GM12878 (cell line): Measurements from ENCODE around the gene TRPT1.

ENCODE experiments used
- CEBPB ChIP-seq, 2 experiments: fragments of 150-350 bp in 1 of 2; IDR thresholded peaks; 2 replicates each; pipeline ENCODE4 v1.6.1; 2012 to 2014; ENCODE audit warnings: low read depth in 2 of 2, low read length in 2 of 2, borderline replicate concordance in 1 of 2, inconsistent platforms in 1 of 2
- EP300 ChIP-seq, 2 experiments: fragments of 150-350 bp in 1 of 2; IDR thresholded peaks; 2 replicates each; pipeline ENCODE4 v1.6.1; 2011 to 2012; ENCODE audit warnings: low read depth in 2 of 2, low read length in 2 of 2, borderline replicate concordance in 1 of 2, improper control_type of control experiment in 1 of 2, inconsistent platforms in 1 of 2; ENCODE audit not compliant: control insufficient read depth in 1 of 2
- POLR2A ChIP-seq: IDR thresholded peaks from 2 replicates; pipeline ENCODE4 v1.6.1; 2011; ENCODE audit warnings: low read depth, mild to moderate bottlenecking, low read length
- RCOR1 ChIP-seq: conservative IDR thresholded peaks from 2 replicates; pipeline ENCODE4 v1.6.1; 2012; ENCODE audit warnings: low read depth, low read length, improper control_type of control experiment
- ZNF24 ChIP-seq: fragments of 450-650 bp; IDR thresholded peaks from 2 replicates; pipeline ENCODE4 v1.6.1; 2017; ENCODE audit warnings: antibody characterized with exemption, mild to moderate bottlenecking
- TF ChIP-seq, protein P1 (sequence below), 3 experiments: IDR thresholded peaks in 2 of 3; conservative IDR thresholded peaks in 1 of 3; 2 replicates each; pipeline ENCODE4 v1.5.1; 2011; ENCODE audit warnings: low read depth in 3 of 3, low read length in 3 of 3, mild to moderate bottlenecking in 3 of 3, control low read depth in 2 of 3, moderate library complexity in 2 of 3, inconsistent platforms in 1 of 3, mixed read lengths in 1 of 3; ENCODE audit not compliant: control insufficient read depth in 2 of 3, insufficient read depth in 1 of 3; ENCODE audit errors: extremely low read depth in 1 of 3
- TF ChIP-seq, protein P2 (sequence below): IDR thresholded peaks from 2 replicates; pipeline ENCODE4 v1.6.1; 2011; ENCODE audit warnings: low read depth, mild to moderate bottlenecking, low read length, moderate library complexity, borderline replicate concordance; ENCODE audit errors: extremely low read depth
- TF ChIP-seq, protein P3 (sequence below): fragments of 150-350 bp; IDR thresholded peaks from 2 replicates; pipeline ENCODE4 v1.6.1; 2016; ENCODE audit warnings: low read depth, low read length

DNA sequence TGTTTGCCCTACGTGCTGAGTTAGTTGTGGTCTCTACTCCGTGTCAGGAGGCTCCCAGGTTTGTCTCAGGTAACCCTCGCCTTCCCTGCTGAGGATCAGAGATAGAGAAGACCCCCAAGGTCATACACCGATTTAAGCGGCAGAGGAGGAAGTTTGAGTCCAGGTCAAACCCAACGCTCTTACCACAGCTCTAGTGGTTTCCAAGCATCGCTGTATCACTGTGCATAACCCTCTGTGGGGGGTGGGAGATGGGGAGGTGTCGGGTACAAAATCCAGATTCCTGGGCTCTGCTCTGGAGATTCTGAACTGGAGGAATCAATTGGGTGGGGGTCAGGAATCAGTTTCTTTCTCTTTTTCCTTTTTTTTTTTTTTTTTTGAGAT is 5.0 kb upstream of the TRPT1 start:
- no peak for TF ChIP-seq ZNF24
- TF ChIP-seq CEBPB (IDR thresholded peaks at IDR 0.05; ENCODE audit: borderline replicate concordance in 1 of 2, low read depth in 2 of 2, low read length in 2 of 2) = no peak
- TF ChIP-seq RCOR1 = no peak
- TF ChIP-seq, protein P1, sequence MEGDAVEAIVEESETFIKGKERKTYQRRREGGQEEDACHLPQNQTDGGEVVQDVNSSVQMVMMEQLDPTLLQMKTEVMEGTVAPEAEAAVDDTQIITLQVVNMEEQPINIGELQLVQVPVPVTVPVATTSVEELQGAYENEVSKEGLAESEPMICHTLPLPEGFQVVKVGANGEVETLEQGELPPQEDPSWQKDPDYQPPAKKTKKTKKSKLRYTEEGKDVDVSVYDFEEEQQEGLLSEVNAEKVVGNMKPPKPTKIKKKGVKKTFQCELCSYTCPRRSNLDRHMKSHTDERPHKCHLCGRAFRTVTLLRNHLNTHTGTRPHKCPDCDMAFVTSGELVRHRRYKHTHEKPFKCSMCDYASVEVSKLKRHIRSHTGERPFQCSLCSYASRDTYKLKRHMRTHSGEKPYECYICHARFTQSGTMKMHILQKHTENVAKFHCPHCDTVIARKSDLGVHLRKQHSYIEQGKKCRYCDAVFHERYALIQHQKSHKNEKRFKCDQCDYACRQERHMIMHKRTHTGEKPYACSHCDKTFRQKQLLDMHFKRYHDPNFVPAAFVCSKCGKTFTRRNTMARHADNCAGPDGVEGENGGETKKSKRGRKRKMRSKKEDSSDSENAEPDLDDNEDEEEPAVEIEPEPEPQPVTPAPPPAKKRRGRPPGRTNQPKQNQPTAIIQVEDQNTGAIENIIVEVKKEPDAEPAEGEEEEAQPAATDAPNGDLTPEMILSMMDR (IDR thresholded peaks at IDR 0.05 in 2 of 3, conservative IDR thresholded peaks at IDR 0.05 in 1 of 3; ENCODE audit: control insufficient read depth in 2 of 3, extremely low read depth in 1 of 3, insufficient read depth in 1 of 3, low read depth in 3 of 3, low read length in 3 of 3) = no peak
- TF ChIP-seq, protein P2, sequence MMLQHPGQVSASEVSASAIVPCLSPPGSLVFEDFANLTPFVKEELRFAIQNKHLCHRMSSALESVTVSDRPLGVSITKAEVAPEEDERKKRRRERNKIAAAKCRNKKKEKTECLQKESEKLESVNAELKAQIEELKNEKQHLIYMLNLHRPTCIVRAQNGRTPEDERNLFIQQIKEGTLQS = no peak
- no peak for TF ChIP-seq EP300 (IDR thresholded peaks at IDR 0.05; ENCODE audit: borderline replicate concordance in 1 of 2, control insufficient read depth in 1 of 2, low read depth in 2 of 2, low read length in 2 of 2)
- TF ChIP-seq, protein P3, sequence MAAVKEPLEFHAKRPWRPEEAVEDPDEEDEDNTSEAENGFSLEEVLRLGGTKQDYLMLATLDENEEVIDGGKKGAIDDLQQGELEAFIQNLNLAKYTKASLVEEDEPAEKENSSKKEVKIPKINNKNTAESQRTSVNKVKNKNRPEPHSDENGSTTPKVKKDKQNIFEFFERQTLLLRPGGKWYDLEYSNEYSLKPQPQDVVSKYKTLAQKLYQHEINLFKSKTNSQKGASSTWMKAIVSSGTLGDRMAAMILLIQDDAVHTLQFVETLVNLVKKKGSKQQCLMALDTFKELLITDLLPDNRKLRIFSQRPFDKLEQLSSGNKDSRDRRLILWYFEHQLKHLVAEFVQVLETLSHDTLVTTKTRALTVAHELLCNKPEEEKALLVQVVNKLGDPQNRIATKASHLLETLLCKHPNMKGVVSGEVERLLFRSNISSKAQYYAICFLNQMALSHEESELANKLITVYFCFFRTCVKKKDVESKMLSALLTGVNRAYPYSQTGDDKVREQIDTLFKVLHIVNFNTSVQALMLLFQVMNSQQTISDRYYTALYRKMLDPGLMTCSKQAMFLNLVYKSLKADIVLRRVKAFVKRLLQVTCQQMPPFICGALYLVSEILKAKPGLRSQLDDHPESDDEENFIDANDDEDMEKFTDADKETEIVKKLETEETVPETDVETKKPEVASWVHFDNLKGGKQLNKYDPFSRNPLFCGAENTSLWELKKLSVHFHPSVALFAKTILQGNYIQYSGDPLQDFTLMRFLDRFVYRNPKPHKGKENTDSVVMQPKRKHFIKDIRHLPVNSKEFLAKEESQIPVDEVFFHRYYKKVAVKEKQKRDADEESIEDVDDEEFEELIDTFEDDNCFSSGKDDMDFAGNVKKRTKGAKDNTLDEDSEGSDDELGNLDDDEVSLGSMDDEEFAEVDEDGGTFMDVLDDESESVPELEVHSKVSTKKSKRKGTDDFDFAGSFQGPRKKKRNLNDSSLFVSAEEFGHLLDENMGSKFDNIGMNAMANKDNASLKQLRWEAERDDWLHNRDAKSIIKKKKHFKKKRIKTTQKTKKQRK = no peak
- TF ChIP-seq POLR2A = no peak
